Stimulated activated CD4-positive, alpha-beta T cell treated with anti-CD3 and anti-CD28 coated beads, Interleukin-12 subunit alpha, Interleukin-12 subunit beta, amount 100 ng/mL, for 24 hours (primary cell): Measurements from ENCODE around the gene LMAN2L.
A peak's percentile ranks its signal among the peaks of the same experiment; 100 is the strongest.

Experiments
- DNase-seq, 2 experiments: peaks; one replicate each; pipeline ENCODE4 v3.0.0-alpha.2; 2020; ENCODE audit warnings: low read depth in 2 of 2

LMAN2L gene

DNA sequence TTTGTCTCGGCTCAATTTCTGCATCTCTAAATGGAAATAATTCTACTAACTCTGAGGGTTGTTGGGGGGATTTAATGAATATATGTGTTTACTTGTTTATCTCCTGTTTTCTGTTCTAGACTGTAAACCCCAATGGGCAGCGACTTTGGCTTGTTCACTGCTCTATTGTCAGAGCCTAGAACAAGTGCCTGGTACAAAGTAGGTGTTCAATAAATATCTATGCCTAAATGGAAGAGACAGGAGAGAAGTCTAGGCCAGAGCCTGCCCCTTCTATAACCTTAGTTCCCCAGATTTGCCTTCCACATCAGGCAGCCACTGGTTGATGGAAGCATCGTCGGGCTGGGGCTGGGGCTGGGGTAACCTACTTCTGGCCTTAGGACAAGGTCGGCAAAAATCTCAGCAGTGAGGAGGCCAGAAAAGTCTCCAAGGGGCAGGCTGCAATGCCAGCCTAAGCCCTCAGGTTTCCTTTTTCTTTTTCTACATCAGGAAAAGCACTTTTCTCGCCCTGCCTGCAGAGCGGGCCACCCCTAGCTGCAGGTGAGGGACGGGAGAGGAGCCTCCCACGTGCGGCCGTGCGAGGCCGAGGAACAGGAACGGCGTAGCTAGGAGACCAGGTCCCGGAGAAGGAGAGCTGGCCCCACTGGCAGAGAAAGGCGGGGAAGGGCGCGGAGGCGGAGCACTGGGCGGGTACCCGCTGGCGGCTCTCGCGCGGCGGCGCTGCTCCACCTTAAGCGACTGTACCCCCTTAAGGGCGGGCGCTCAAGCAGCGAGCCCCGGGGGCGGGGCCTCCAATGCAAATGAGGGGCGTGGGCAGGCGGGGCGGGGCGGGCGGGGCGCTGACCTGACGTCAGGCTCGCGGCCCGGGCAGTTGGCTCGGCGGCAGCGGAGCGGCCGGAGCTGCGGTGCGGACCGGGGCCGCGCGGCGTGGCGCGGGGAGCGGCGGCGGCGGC is 20.4 kb upstream of the LMAN2L start, which contains the start of gene CNNM4:
Gene CNNM4, plus strand, starts transcription at position 867 of the 950 bp plus-strand sequence. CDS start 98 bp downstream, outside the sequence.
- DNase-seq, result peak; percentile 84 to 90

DNA sequence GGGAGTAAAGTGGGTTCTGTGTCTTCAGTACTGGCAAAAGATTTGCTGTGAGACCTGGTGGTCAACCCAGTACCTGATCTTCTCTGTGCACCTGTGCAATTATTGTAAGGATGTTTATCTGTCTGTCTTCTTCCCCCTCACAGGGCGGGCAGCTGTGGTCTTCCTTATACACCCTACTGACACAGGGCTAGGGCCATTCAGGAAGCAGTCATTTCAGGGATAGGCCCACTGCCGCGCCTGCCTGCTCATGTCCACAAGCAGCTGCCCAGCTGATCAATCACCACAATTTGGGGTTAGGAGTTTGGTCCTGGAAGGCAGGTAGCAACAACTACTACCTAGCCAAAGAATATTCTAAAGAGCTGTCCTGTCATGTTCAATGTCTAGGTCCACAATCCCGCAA is 19.7 kb upstream of the LMAN2L start:
- no peak for DNase-seq

DNA sequence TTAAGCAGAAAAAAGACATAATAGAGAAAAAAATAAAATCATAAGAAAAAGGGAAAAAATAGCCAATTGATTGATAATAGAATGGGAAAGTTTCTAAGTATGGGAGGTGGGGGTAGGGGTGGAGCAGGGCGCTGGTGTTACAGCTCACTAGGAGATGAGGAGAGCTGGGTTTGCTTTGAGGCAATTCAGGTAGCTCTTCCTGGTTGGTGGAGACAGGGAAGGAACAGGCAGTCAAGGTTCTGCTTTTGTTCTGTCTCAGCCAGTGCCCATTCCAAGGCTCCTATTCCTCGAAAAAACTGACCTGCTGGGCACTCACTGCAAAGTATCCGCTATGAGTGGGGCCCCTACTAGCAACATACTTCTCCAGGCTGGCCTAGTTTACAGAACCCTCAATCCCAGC is 19.1 kb upstream of the LMAN2L start:
- no peak for DNase-seq

- DNase-seq, result no peak
Measured at GRCh38 chr2:96757477-96757860, 17.6 kb upstream of the LMAN2L start.

DNA sequence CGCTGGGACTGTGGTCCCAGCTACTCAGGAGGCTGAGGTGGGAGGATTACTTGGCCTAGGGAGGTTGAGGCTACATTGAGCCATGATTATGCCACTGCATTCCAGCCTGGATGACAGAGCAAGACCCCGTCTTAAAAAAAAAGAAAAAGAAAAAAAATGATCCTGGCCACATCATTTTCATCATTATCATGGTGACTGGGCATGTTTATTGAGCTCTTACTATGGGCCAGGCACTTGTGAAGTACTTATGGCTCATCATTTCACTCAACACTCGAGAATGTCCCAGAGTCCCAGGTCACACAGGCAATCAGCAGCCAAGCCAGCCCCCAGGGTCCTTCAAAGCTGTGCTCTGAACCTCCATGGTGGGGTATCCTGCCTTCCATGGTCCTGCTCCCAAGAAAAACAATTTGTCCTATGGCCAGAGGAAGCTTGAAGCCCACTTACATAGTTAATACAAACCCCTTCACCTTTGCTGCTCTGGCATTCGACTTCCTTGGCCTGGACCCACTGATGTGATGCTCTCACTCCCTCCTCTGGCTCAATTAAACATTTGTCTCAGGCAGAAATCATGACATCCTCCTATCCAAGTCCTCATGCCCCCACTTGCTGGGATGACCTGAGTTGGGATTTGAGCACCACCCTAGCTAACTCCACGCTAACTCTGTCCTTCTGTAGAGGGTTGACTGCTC is 17.1 kb upstream of the LMAN2L start:
- DNase-seq, result no peak

DNA sequence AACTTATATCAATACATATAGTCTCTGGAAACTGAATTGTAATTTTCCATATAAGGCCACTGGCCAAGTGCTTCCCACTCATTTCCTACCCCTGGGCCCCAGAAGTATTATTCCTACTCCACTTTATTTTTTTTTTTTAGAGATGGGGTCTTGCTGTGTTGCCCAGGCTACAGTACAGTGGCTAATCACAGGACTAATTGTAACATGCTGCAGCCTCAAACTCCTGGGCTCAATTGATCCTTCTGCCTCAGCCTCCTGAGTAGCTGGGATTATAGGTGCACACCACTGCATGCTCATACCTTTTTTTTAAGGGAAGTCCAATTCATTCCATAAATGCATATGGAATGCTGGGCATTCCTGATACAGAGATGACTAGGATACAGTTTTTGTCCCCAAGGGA is 14.5 kb upstream of the LMAN2L start:
- no peak for DNase-seq

GRCh38 chr2:96753661-96754282 is 13.9 kb upstream of the LMAN2L start:
- no peak for DNase-seq

GRCh38 chr2:96751800-96752199 is 11.9 kb upstream of the LMAN2L start:
- no peak for DNase-seq

GRCh38 chr2:96747061-96747617 is 7.3 kb upstream of the LMAN2L start:
- DNase-seq, result no peak

- DNase-seq, result no peak
Measured at GRCh38 chr2:96739076-96739632, 710 bp downstream of the LMAN2L start.

DNA sequence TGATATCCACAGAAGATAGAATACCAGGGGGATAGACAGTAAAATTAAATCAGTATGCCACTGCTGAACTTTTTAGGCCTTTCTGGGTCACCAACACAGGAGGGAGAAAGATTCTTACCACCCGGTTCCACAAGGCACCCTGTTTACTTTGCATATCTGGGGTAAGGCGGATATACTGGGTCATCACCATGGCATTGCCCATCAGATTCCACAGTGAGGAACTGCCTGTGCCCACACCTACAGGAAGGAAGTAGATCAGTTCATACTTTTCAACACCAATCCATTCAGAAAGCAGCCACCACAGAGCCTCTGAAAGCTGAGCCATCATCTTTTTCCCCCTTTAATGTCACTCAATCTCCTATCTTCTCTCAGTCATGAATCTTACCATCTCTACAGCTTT is 2.0 kb downstream of the LMAN2L start:
- DNase-seq, result no peak

- no peak for DNase-seq
Measured at GRCh38 chr2:96737251-96737650, 2.6 kb downstream of the LMAN2L start.

DNA sequence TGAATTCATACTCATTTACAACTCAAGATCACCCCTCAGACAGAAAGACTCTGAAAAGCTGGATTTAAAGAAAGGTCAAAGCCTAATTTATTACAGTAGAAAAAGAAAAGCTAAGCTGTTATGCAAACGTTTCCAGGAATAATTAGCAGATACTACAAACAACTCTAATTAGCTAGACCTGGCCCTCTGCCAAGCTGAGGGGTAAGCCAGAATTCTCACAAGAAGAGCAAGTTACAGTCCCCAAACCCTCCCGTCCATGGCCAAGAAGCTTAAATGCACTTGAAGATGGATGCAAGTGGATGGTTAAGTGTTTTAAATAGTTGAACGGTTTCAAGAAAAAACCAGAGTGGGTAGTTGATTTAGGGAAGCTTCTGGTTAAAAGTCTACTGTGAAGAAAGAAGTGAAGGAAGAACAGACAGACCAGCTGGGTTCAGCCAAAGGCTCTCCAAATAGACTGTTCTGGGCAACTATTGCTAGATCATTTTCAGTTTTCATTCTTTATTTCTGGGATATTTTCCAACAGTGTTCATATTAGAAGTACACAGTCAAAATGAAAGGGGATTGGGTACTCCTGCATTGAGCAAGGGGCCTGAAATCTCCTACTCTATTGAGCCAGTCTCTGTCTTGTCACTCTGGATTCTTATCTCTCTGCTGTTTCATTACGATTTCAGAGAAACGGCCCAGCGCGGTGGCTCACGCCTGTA is 4.8 kb downstream of the LMAN2L start:
- no peak for DNase-seq

- DNase-seq, result no peak
Measured at GRCh38 chr2:96733931-96734330, 5.9 kb downstream of the LMAN2L start.

DNA sequence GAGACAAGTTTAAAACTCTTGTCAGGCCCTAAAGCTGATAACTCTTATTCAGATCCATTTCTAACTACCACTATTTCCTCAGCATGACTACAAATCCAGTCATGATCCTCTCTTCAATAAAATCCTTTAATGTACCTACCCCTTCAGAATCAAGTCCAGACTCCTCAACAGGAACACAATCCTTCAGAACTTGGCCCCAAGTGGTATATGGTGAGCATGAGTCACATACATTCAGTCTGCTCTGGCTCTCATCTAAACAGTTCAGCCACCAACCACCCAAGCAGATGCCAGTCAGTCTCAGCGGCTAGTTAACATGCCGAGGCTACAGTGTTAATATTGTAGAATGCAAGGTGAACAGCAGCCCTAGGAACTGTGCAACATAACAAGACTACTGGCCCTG is 9.7 kb downstream of the LMAN2L start:
- no peak for DNase-seq

GRCh38 chr2:96729748-96730147 is 10.1 kb downstream of the LMAN2L start:
- no peak for DNase-seq

DNA sequence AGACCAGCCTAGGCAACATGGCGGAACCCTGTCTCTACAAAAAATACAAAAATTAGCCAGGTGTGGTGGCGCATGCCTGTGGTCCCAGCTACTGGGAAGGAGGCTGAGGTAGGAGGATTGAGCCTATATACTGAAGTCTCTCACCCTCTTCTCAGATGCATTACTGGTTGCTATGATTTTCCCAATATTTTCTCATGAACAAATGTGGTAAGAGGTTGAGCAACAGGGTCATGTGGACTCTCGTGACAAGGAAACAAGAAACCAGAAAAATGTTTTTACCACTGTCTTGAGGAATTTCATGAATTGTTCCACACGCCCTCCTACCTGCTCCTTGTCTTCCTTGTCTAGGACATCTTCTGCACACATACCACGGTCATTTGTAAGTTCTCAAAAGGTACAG is 12.4 kb downstream of the LMAN2L start:
- DNase-seq, result no peak

DNA sequence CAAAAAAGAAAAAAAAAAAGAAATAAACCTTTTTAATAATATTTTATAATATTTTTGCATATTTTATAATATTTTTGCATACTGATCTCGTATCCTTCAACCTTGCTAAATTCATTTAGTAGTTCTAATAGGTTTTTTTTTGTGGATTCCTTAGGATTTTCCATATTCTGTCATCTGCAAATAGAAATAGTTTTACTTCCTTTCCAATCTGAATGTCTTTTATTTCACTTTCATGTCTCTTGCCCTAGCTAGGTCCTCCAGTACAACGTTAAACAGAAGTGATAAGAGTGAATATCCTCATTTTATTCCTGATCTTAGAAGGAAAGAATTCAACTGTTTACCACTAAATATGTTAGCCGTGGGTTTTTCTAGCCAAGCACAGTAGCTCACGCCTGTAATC is 13.7 kb downstream of the LMAN2L start:
- DNase-seq, result no peak

DNA sequence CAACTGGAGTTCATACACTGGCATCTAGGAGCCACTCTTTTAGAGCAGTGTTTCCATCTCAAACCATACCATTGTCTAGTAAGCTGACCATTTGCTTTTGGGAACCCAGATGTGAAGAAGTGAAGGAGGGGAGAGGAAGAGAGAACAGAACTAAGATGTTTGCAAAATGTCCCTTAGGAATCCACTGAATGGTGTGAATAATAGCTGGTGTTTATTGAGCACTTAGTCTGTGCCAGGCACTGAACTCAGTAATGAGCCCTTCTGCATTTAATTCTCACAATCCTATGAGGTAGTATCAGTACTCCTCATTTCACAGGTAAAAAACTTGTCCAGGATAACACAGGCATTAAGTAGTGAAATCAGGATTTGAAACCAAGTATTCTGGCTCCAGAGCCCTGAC is 23.5 kb downstream of the LMAN2L start:
- DNase-seq, result no peak

DNA sequence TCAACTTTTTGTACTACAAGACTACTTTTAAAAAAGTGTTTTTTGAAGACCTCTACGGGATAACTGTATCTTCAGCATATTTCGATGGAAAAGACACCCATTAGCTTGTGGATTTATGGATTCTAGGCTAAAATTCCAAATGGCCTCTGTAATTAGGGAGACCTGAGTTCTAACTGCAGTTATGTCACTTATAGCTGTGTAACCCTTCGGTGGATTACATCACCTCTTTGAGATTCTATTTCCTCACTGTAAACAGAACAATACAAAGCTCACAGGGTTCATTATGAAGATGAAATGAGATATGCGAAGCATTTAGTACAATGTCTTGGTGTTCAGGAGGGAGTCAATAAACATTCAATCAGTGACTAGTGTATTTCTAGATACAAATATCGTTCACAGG is 24.2 kb downstream of the LMAN2L start:
- no peak for DNase-seq

DNA sequence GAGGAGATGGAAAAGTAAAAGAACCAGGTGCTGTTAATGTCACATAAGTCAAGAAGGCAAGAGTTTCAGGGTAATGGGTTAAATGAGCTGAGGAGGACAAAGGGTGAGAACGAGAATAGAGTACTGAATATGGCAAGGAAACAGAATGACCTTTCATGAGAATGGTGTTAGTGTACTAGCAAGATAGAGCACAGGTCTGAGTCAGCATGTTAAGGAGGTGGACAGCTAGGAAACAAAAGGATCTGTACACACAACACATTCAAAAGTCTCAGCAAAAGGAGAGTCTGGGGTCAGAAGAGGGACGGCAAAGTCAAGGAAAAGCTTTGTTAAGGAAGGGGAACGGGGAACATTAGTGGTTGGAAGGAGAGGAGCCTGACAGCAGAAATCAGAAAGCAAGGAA is 28.9 kb downstream of the LMAN2L start:
- DNase-seq, result no peak
